K562 (cell line): ENCODE measurements around the gene SS18. TPM values are rescaled to one million over a fixed set of nuclear protein-coding genes. Genes with fewer than 3 reads are reported as not detected.

Source experiments
- ATAC-seq: fragments of 200-7000 bp; cut with Tn5 transposase; 3 replicates; pipeline ENCODE4 v1.9.1; 2020; ENCODE audit warnings: moderate library complexity
- BruUV-seq: library from RNA; stranded (reverse); fragments of 400-500 nt; replicated peaks from 2 replicates; lab custom pipeline; 2021; lab: Mats Ljungman, UMichigan
- CTCF ChIA-PET: fragments of 300-600 bp; formaldehyde crosslinking; extraction: SDS; loops from one replicate; lab custom pipeline; 2021; ENCODE audit warnings: low intra/inter-chr PET ratio; lab: Yijun Ruan, JAX
- POLR2A ChIA-PET: fragments of 300-600, 350-650 bp; sonication (Branson Sonifier 250); formaldehyde crosslinking; extraction: SDS; loops from one replicate; lab custom pipeline; 2021; ENCODE audit warnings: antibody characterized with exemption, inconsistent platforms; lab: Yijun Ruan, JAX
- DNase-seq, 4 experiments: peaks; one replicate each; pipeline versions ENCODE4 v3.0.0 to v3.0.0-alpha.2; 2011 to 2018; ENCODE audit warnings: low spot score in 3 of 4, mixed read lengths in 3 of 4; ENCODE audit errors: extremely low read depth in 1 of 4
- FAIRE-seq: peaks from 2 replicates; lab custom pipeline; 2011; peaks lifted over from hg19 to GRCh38; lab: Jason Lieb, UNC
- H2AFZ ChIP-seq: 2 replicates; pipeline ENCODE4 v1.6.0; 2011; ENCODE audit warnings: low read depth, low read length, control low read depth, inconsistent platforms
- H3K27ac ChIP-seq: fragments of 200-600 bp; 3 replicates; pipeline ENCODE4 v1.8.0; 2011; ENCODE audit warnings: low read depth, mild to moderate bottlenecking, control low read depth, inconsistent platforms, low read length, moderate library complexity, mixed read lengths; ENCODE audit errors: extremely low read depth
- H3K27me3 ChIP-seq, 2 experiments: fragments of 300-600 bp in 1 of 2; 2 replicates in 1 of 2; 3 replicates in 1 of 2; pipeline versions ENCODE4 v1.6.0 to v1.8.0; 2011; ENCODE audit warnings: inconsistent platforms in 2 of 2, low read length in 2 of 2, mild to moderate bottlenecking in 1 of 2, mixed read lengths in 1 of 2, moderate library complexity in 1 of 2; ENCODE audit not compliant: control insufficient read depth in 2 of 2, insufficient read depth in 2 of 2
- H3K36me3 ChIP-seq: fragments of 300-600 bp; 3 replicates; pipeline ENCODE4 v1.8.0; 2011; ENCODE audit warnings: mild to moderate bottlenecking, low read length, inconsistent platforms; ENCODE audit not compliant: control insufficient read depth, insufficient read depth
- H3K4me1 ChIP-seq, 2 experiments: fragments of 200-600 bp in 1 of 2; replicated peaks in 1 of 2; 2 replicates in 1 of 2; 3 replicates in 1 of 2; pipeline versions ENCODE4 v1.5.1 to v1.8.0; 2011; ENCODE audit warnings: inconsistent platforms in 2 of 2, low read length in 2 of 2, mild to moderate bottlenecking in 1 of 2, mixed read lengths in 1 of 2, moderate library complexity in 1 of 2; ENCODE audit not compliant: control insufficient read depth in 2 of 2, insufficient read depth in 2 of 2
- H3K4me2 ChIP-seq: 2 replicates; pipeline ENCODE4 v1.6.1; 2011; ENCODE audit warnings: low read length, control low read depth, inconsistent platforms, mixed read lengths; ENCODE audit not compliant: insufficient read depth
- H3K4me3 ChIP-seq: fragments of 200-600 bp; sonication (generic), shearing (Covaris generic); 2 replicates; pipeline ENCODE4 v1.5.1; 2016; ENCODE audit warnings: control low read depth, inconsistent platforms
- H3K79me2 ChIP-seq: fragments of 200-600 bp; 3 replicates; pipeline ENCODE4 v1.8.0; 2011; ENCODE audit warnings: low read length, inconsistent platforms; ENCODE audit not compliant: control insufficient read depth, insufficient read depth
- H3K9ac ChIP-seq, 2 experiments: 2 replicates each; pipeline versions ENCODE4 v1.6.0 to v1.6.1; 2011; ENCODE audit warnings: low read depth in 2 of 2, low read length in 2 of 2, control low read depth in 1 of 2, inconsistent platforms in 1 of 2, mild to moderate bottlenecking in 1 of 2, mixed read lengths in 1 of 2; ENCODE audit not compliant: insufficient read depth in 1 of 2
- H3K9me1 ChIP-seq: one replicate; pipeline ENCODE4 v1.6.0; 2011; ENCODE audit warnings: inconsistent platforms, mild to moderate bottlenecking, low read length, moderate library complexity; ENCODE audit not compliant: control insufficient read depth, insufficient read depth
- H3K9me3 ChIP-seq: replicated peaks from 2 replicates; pipeline ENCODE4 v1.5.1; 2011; ENCODE audit warnings: low read depth, low read length, inconsistent platforms; ENCODE audit not compliant: control insufficient read depth, insufficient read depth
- H4K20me1 ChIP-seq: replicated peaks from 2 replicates; pipeline ENCODE4 v1.6.1; 2011; ENCODE audit warnings: low read length, inconsistent platforms, mixed read lengths; ENCODE audit not compliant: control insufficient read depth, insufficient read depth
- BHLHE40 ChIP-seq: IDR thresholded peaks from 2 replicates; pipeline ENCODE4 v1.6.1; 2011; ENCODE audit warnings: low read length, improper control_type of control experiment
- EP300 ChIP-seq: IDR thresholded peaks from 2 replicates; pipeline ENCODE4 v1.6.1; 2012; ENCODE audit warnings: low read length, improper control_type of control experiment
- GTF2A2 ChIP-seq: IDR thresholded peaks from 2 replicates; pipeline ENCODE4 v1.6.1; 2016; ENCODE audit warnings: mild to moderate bottlenecking, missing genetic modification characterization, missing compliant biosample characterization
- HNRNPK ChIP-seq: fragments of 200-400 bp; formaldehyde crosslinking; IDR thresholded peaks from one replicate; pipeline ENCODE4 v1.6.1; 2018; ENCODE audit warnings: mild to moderate bottlenecking, low read depth, low read length; ENCODE audit not compliant: poor library complexity, severe bottlenecking
- MCM5 ChIP-seq: fragments of 450-650 bp; IDR thresholded peaks from 2 replicates; pipeline ENCODE4 v1.6.1; 2016; ENCODE audit warnings: low read depth
- MED1 ChIP-seq: sonication (generic); formaldehyde crosslinking; IDR thresholded peaks from 2 replicates; pipeline ENCODE4 v1.8.1; 2023; ENCODE audit warnings: missing genetic modification reagents, borderline replicate concordance
- NR2C1 ChIP-seq, 2 experiments: fragments of 450-650 bp; IDR thresholded peaks; 2 replicates each; pipeline ENCODE4 v1.6.1; 2017; ENCODE audit warnings: mild to moderate bottlenecking in 2 of 2, antibody characterized with exemption in 1 of 2, inconsistent platforms in 1 of 2, missing compliant biosample characterization in 1 of 2, missing genetic modification characterization in 1 of 2
- NR2C2 ChIP-seq, 2 experiments: fragments of 200-800 bp in 1 of 2; sonication (Bioruptor generic) in 1 of 2; sonication (generic) in 1 of 2; formaldehyde crosslinking in 1 of 2; IDR thresholded peaks; 2 replicates each; pipeline versions ENCODE4 v1.6.1 to v1.8.0; 2016 to 2022; ENCODE audit warnings: mild to moderate bottlenecking in 1 of 2, missing compliant biosample characterization in 1 of 2, missing genetic modification characterization in 1 of 2, missing genetic modification reagents in 1 of 2
- PATZ1 ChIP-seq: fragments of 250-450 bp; sonication (Bioruptor Pico); IDR thresholded peaks from 2 replicates; pipeline ENCODE4 v1.5.0; 2020; ENCODE audit warnings: mild to moderate bottlenecking, borderline replicate concordance
- POLR2H ChIP-seq: IDR thresholded peaks from 2 replicates; pipeline ENCODE4 v1.6.1; 2016; ENCODE audit warnings: missing genetic modification characterization, low read depth, mild to moderate bottlenecking, control low read depth, missing compliant biosample characterization, moderate library complexity
- STAT5B ChIP-seq: fragments of 250-450 bp; sonication (Bioruptor Pico); IDR thresholded peaks from 2 replicates; pipeline ENCODE4 v1.8.0; 2021; ENCODE audit warnings: mild to moderate bottlenecking, inconsistent platforms
- XRCC3 ChIP-seq: fragments of 450-650 bp; IDR thresholded peaks from 2 replicates; pipeline ENCODE4 v1.6.1; 2017; ENCODE audit warnings: mild to moderate bottlenecking, moderate library complexity
- ZC3H4 ChIP-seq: sonication (generic); formaldehyde crosslinking; IDR thresholded peaks from 2 replicates; pipeline ENCODE4 v1.9.0; 2021; ENCODE audit warnings: missing genetic modification reagents, borderline replicate concordance
- ZEB2 ChIP-seq: fragments of 450-650 bp; IDR thresholded peaks from 2 replicates; pipeline ENCODE4 v1.6.1; 2016
- ZFP1 ChIP-seq: fragments of 450-650 bp; formaldehyde crosslinking; IDR thresholded peaks from 2 replicates; pipeline ENCODE4 v1.4.0; 2020; ENCODE audit warnings: mild to moderate bottlenecking, mixed read lengths
- WGBS: fragments of 100-300 bp; shearing (Covaris generic); methylation state at CpG from one replicate; pipeline ENCODE4 v1.1.6; 2016; ENCODE audit warnings: low coverage, mixed read lengths; ENCODE audit not compliant: insufficient coverage; ENCODE audit errors: missing lambda C conversion rate; 5-methylcytosine and 5-hydroxymethylcytosine counted together
- in situ Hi-C: fragments of 300-500 bp; cut with MboI; formaldehyde crosslinking; loops from 4 replicates; pipeline ENCODE4 v1.15.0; 2018; ENCODE audit warnings: inconsistent platforms, mixed read lengths
- intact Hi-C: fragments of 100-400 bp; cut with micrococcal nuclease; formaldehyde crosslinking; loops from 2 replicates; pipeline ENCODE4 v1.14.2; 2022
- polyA plus RNA-seq, 8 experiments: library from polyadenylated mRNA; depleted of rRNA in 4 of 8; stranded (reverse) in 5 of 8; unstranded in 3 of 8; fragments of >200 nt; fragmentation: Nextera tagmentation in 2 of 8; fragmentation: Illumina TruSeq in 1 of 8; extraction: Ambion mirVana in 2 of 8; extraction: Trizol in 1 of 8; gene quantifications; 2 replicates each; pipeline versions ENCODE4 v1.2.1 to v1.2.3, GENCODE V29; 2011 to 2014; ENCODE audit warnings: inconsistent platforms in 1 of 8, missing spikeins in 1 of 8
- total RNA-seq, 7 experiments: library from RNA; depleted of rRNA in 6 of 7; stranded (reverse); fragments of >200 nt in 6 of 7; fragmentation: Illumina TruSeq in 2 of 7; extraction: Trizol in 2 of 7; gene quantifications; 2 replicates each; pipeline versions ENCODE4 v1.2.1 to v1.2.3, GENCODE V29; 2011 to 2021; ENCODE audit warnings: low replicate concordance in 1 of 7
- TF ChIP-seq, protein P1 (sequence below): fragments of 250-450 bp; sonication (Bioruptor Pico); IDR thresholded peaks from 2 replicates; pipeline ENCODE4 v1.5.0; 2020; ENCODE audit warnings: mild to moderate bottlenecking

Gene SS18
- total and polyA plus RNA-seq, 9 of the 15 experiments (the other 6 are each of a cell fraction or from before 2014, with no cell fraction given), result 30.9 to 190 (median 102) TPM

DNA sequence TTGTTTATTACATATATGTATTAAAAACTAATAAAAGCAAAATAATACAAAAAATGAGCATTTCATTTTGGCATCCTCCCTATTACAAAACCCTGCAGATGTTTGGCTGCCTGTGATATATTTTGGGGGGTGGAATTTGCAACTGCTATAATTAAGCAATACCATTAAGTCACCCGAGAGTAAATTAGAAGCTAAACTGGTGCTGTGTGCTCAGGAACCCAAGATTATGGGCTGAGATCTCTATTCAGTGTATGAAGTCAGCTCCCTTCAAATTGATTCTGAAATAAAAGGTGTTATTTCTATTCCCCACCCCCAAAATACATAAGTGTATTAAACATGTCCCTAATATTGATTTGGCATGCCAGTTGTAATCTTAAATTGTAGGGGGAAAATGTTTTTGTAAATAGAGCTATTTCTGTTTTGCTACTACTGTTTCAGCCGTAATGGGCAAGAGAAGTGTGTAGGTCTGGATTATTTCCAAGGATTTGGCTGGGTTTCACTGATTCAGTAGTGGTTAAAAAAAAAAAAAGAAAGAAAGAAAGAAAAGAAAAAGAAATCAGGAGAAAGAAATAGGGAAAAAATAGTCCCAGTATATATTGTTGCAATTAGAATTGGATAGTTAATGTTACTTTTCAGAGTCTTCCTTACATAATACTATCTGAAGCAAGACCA is 110.9 kb downstream of the SS18 start:
- intact Hi-C loops (no loop called here), in situ Hi-C loops (no loop called here)
- CTCF ChIA-PET, result no interaction called here
- ATAC-seq (no peak), DNase-seq (no peak), FAIRE-seq (no peak)
- 10% methylated on average over 2 of the region's 2 CpGs for WGBS
- Histone ChIP-seq H4K20me1 (no peaks in the 10 kb centered on the region), H3K27ac (no peak overlapping the region), H3K4me2 (no peak overlapping the region), H3K4me1 (peaks cover 0 to 4% of the 10 kb centered on the region in 2 experiments; a peak in 2 of 5 replicates), H3K79me2 (no peaks in the 10 kb centered on the region), H3K9me1 (no peaks in the 10 kb centered on the region), H3K4me3 (no peak overlapping the region), H3K36me3 (no peaks in the 10 kb centered on the region), H3K27me3 (peaks cover 0 to 7% of the 10 kb centered on the region in 2 experiments; a peak in 1 of 5 replicates), H3K9me3 (no peaks in the 10 kb centered on the region), H3K9ac (no peak overlapping the region), H2AFZ (no peak overlapping the region)
- TF ChIP-seq POLR2H (tag), result no peak
- no peak for TF ChIP-seq MCM5
- no peak for TF ChIP-seq HNRNPK
- no peak for TF ChIP-seq ZFP1 (CRISPR knock-in tag)
- no peak for TF ChIP-seq EP300
- TF ChIP-seq NR2C1 (IDR thresholded peaks at IDR 0.05), result no peak
- no peak for TF ChIP-seq NR2C1 (tag; IDR thresholded peaks at IDR 0.05)
- no peak for TF ChIP-seq PATZ1 (CRISPR knock-in tag)
- no peak for TF ChIP-seq XRCC3
- no peak for TF ChIP-seq MED1 (CRISPR knock-in tag)
- TF ChIP-seq STAT5B (CRISPR knock-in tag), result no peak
- no peak for TF ChIP-seq GTF2A2 (tag)
- no peak for TF ChIP-seq BHLHE40
- TF ChIP-seq ZEB2, result no peak
- TF ChIP-seq, protein P1, sequence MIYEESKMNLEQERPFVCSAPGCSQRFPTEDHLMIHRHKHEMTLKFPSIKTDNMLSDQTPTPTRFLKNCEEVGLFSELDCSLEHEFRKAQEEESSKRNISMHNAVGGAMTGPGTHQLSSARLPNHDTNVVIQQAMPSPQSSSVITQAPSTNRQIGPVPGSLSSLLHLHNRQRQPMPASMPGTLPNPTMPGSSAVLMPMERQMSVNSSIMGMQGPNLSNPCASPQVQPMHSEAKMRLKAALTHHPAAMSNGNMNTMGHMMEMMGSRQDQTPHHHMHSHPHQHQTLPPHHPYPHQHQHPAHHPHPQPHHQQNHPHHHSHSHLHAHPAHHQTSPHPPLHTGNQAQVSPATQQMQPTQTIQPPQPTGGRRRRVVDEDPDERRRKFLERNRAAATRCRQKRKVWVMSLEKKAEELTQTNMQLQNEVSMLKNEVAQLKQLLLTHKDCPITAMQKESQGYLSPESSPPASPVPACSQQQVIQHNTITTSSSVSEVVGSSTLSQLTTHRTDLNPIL, result no peak
- no peak for TF ChIP-seq ZC3H4
- no peak for TF ChIP-seq NR2C2 (CRISPR knock-in tag; IDR thresholded peaks at IDR 0.05)
- TF ChIP-seq NR2C2 (tag; IDR thresholded peaks at IDR 0.05), result no peak
- BruUV-seq, result no TSS peak
- POLR2A ChIA-PET, result no interaction called here
